ENCODE results near the gene EXOC5.

GRCh38 chr14:57246933-57247657 lies 21.6 kb downstream of the EXOC5 start:
- no peak for TF ChIP-seq CTCF (conservative IDR thresholded peaks at IDR 0.05 in 1 of 2, IDR thresholded peaks at IDR 0.05 in 1 of 2; ENCODE audit: extremely low read depth in 1 of 2, insufficient read depth in 1 of 2, low read depth in 1 of 2, low read length in 2 of 2)
- TF ChIP-seq EZH2 (IDR thresholded peaks at IDR 0.05; ENCODE audit: borderline replicate concordance, low read length), result no peak

Measured in mammary epithelial cell (primary cell).